Measurements from ENCODE around the gene GRIA1.

GRCh38 chr5:153613144-153613543 is 122.7 kb downstream of the GRIA1 start:
- TF ChIP-seq CTCF (IDR thresholded peaks at IDR 0.05) (no peak), POLR2A (IDR thresholded peaks at IDR 0.05) (no peak), EP300 (IDR thresholded peaks at IDR 0.05; ENCODE audit: low read depth) (no peak)

All from transverse colon (tissue), 3 donors.